Amygdala (tissue), 56 donors: Measurements from ENCODE around the gene CHN1.

ENCODE experiments used
- DNase-seq, 56 donors: peaks; one replicate each; lab custom pipeline; 2025; lab: John Stamatoyannopoulos, UW

CHN1 gene, protein sequence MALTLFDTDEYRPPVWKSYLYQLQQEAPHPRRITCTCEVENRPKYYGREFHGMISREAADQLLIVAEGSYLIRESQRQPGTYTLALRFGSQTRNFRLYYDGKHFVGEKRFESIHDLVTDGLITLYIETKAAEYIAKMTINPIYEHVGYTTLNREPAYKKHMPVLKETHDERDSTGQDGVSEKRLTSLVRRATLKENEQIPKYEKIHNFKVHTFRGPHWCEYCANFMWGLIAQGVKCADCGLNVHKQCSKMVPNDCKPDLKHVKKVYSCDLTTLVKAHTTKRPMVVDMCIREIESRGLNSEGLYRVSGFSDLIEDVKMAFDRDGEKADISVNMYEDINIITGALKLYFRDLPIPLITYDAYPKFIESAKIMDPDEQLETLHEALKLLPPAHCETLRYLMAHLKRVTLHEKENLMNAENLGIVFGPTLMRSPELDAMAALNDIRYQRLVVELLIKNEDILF

DNA sequence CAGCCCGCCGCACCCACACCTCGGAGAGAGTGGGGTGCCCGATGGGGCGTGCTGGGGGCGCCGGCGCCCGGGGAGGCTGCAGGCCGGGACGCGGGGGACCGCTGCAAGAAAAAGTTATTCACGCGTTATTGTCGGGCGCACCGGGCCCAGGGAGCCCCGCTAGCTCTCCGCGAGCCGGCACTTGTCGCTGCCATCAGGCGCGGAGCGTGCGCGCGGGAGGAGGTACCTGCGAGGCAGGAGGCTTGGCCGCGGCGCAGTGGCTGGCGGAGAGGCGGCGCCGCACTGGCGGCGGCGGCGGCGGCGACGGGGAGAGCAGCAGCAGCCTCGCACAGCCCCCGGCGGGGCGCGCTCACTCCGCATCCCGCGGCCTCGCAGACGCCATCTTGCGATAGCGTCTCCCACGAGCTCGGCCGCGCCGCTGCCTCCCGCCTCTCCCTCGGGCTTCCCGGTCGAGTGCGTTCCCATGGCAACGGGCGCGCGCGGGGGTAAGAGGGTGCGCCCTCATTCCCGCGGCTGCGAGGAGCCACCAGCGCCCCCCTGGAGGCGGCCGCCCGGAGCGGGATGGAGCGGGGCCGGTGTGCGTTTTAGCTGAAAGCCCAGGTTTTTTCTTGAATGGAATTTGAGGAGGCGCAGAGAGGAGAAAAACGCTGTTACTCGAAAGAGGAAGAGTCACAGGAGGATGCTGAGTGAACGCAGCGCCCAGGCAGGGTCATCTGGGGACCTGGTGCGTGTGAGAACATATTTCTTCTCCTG lies at the start of gene CHN1:
Gene CHN1 (minus strand): TSS at position 402 of the 753 bp plus-strand sequence. CDS start 469 bp downstream, outside the sequence.
- DNase-seq: peak in 54 of 56 donors; percentile 29 to 89 (median 69)

DNA sequence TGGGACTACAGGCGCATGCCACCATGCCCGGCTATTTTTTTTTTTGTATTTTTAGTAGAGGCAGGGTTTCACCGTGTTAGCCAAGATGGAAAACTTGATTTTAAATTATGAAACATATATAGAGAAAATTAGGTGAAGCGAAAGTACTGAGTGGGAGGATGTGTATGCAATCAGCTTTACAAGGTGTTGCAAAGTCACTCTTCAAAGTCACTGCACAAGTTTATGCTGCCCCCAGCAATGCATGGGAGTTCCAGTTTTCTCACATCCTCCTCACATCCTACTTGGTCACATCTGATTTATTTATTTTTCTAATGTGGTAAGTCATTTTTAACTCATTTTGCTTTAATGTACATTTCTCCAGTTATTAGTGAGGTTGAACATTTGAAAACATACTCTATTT lies 49.2 kb upstream of the CHN1 start:
- DNase-seq: no peak

DNA sequence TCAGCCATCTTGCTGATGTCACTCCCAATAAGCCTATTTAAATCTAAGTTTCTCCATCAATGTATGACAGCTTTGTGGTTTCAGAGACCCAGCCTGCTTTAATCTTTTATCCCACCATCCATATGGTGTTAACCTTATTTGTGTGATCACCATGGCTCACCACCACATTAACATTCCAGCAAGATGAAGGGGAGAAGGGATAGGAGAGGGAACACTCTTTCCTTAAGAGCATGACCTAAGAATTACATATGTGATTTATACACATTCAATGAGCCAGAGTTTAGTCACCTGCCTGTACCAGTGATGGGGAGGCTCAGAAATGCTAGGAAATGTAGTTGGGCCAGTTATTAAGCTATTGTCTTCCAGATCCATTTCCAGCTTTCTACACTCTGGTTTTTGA lies 44.5 kb upstream of the CHN1 start:
- no peak for DNase-seq

DNA sequence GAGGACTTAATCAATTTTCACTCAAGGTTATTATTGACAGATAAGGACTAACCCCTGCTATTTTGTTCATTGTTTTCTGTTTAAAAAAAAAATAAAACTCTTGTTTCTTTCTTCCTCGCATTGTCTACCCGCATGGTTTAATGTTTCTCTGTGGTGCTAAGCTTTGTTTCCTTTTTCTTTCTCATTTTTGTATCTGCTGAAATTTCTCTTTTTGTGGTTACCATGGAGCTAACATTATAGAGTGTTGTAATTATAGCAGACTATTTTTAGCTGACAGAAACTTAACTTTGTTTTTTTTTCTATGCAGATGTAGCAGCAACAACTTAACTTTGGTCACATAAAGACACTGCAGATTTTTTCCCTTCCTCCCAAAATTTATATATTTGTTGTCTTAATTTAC lies 43.1 kb upstream of the CHN1 start:
- DNase-seq: no peak

DNA sequence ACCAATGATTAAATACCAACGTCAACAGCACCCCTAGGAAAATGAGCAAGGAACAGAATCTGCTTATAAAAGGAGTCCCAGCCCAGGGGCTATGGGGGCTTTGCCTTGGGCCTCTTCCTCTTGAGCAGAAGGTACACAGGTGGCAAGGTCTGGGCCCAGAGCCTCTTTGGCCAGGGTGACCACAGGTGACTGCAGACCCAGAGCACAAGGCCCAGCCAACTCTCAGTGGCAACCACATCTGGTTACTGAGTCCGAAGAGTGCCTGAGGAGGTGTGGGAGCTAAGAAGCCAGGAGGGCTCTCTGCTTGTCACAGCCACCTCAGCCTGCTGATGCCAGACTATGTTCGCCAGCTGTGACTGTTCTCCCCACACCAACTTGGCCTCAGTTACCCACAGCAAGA lies 34.3 kb upstream of the CHN1 start:
- no peak for DNase-seq

DNA sequence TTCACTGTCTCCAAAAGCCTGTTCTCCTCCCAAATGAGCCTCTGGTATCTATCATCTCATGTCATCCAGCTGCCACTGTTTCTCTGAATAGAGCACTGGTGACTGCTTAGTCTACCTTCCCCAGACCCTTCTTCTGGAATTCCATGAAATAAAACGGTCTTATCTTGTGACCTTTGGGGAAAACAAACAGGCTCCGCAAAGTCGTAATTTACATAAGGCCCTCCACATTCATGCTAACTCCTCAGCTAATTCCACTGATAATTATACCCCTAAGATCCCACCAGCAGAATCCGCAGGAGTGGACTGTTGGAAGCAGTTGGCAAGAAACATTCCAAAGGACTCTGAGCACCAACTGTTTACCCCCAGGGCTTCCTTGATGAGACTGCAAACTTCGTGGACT lies 33.9 kb upstream of the CHN1 start:
- no peak for DNase-seq

DNA sequence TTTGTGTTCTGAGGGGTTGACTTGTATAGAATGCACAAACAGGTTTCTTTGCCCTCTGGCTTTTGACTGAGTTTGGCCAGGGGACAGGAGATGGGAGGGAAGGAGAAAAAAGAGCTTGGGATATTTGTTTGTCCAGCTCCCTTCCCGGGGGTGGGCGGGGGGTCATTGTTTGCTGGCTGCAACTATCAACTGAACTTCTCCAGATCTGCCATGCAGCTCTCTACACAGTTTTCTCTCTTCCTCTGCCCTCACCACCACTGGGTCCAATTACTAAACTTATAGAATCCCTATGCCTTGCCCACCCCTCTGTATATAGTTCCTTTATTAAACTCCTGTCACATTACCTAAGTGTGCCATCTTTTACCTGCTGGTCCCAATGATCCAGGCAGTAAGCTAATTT lies 32.8 kb upstream of the CHN1 start:
- DNase-seq: no peak

DNA sequence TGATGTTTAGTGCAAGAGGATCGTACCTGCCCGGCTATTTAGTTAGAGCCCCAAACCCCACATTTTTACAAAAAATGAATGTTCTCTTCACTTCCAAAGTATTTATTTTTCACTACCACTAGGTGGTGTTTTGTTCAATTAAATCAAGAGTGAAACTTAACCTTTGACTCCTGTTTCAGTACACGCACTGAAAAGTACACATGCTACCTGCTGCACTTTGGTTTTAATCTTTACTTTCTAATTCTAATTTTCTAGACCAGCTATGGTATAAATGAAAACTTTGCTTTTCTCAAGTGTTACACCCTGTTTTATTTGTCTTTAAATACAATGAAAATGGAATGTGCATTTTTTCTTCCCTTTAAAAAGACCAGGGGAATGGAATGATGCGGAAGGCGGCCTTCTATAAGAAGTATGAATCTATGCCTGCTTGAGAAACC lies 31.4 kb upstream of the CHN1 start:
- DNase-seq: no peak

DNA sequence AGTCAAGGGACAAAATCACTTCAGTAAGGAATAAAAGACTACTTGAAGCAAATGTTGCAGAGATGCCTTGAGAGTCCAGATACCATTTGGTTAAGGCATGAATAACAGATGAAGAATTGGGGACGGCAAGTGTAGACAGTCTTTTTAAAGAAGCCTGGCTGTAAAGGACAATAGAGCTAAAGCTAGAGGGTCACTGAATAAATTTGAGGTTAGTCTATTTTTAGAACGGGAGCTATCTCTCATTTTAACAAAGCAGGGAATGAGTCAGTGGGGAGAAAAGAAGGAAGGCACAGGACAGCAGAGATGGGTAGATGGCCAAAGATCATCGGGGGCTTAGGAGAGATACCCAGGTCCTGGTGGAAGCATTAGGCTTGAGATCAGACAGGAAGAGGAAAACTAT lies 30.6 kb upstream of the CHN1 start:
- no peak for DNase-seq

DNA sequence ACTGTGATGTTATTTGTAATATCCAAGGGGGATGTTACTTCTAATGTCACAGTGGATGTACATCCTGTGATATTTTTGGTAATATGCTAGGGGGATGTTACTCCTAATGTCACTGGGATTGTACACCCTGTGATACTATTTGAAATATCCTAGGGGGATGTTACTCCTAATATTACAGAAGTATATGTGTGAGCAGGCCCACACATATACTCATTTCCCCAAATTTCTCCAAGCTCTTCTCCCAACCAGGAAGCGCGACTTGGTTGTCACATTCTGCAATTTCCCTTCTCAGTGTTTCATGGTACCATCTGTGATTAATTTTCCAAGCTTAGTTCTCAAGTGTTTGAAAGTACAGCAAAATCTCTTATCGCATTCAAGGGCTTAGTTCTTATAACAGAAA lies 29.5 kb upstream of the CHN1 start:
- DNase-seq: no peak

DNA sequence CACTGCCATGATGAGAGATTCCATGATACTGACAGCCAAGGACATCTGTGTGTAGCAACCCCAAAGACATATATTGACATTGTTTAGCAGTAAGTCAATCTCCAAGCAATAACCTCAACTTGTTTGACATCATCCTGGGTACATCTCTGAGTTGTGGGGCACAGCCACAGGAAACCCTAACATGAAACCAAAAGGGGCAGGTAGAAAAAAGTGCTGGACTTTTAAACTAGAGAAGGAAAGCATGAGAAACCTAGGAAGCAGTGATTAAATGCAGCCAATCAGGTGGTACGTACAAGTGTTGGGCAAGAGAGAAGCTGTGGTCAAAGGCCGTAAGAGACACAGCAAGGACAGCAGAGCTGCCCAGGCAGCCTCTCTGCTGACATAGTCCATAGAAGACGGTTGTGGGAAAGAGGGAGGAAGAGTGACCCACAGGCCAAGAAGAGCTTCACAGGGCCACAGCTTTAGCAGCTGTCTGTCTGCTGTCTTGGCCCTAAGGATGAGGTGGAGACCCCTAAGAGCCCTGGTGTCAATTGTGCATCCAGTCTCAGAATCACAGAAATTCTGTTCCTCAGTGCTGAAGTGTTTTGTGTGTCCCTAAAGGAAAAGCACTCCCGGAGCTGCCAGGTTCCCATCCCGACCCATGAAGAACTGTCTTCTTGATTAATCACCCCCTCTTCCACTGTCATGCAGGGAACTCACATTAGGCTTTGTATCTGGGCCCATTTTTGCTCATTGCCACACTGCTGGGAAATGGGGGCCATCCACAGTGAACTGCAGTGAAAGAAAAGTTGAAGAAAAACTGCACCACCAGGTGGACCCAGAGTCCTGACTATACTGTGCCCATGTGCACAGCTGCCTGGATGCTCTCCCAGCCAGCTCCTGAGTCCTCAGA lies 25.4 kb upstream of the CHN1 start:
- DNase-seq: peak in 9 of 56 donors; percentile 0 to 38 (median 6)

DNA sequence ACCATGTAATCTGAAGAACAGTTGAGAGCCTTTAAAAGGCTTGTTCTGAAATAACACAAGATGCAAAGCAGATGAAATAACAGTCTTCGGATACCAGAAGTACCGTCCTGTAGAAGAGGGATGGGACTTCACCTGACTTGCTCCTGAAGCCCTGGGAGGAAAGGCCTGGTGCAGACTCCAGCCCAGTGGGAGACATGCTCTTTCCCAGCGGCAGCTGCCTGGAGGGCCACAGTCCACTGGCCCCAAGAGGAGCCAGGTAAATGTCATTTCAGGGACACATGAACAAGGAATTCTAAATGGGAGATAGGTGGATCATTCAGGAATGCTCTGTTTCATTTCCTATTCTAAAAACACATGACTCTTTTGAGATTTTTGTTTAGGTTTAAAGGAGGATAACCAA lies 22.6 kb upstream of the CHN1 start:
- DNase-seq: no peak

DNA sequence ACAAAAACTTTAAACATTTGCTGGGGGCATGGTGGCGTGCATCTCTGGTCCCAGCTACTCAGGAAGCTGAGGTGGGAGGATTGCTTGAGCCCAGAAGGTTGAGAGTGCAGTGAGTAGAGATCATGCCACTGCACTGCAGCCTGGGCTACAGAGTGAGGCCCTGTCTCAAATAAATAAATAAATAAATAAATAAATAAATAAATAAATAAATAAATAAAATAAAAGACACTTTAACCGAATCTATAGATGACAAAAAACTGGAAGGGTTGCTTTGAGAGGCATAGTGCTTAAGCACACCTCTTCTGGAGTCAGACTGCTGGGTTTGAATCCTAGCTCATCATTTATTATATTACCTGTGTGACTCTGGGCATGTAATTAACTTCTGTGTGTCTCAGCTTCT lies 21.2 kb upstream of the CHN1 start:
- DNase-seq: no peak

DNA sequence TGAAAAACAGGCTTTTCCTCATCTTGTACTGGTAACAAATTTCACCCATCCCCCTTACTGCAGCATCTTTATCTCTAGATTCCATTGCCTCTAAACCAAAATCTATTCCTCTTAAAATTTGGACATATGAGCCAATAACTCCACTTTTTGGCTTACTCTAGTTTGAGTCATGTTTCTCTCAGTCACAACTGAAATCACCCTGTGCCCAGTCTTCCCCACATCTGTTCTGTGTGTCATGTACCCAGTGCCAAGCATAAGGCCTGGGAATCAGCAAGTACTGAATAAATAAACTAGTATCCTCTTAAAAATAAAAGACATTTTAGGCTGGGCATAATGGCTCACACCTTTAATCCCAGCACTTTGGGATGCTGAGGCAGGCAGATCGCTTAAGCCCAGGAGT lies 20.8 kb upstream of the CHN1 start:
- DNase-seq: no peak

DNA sequence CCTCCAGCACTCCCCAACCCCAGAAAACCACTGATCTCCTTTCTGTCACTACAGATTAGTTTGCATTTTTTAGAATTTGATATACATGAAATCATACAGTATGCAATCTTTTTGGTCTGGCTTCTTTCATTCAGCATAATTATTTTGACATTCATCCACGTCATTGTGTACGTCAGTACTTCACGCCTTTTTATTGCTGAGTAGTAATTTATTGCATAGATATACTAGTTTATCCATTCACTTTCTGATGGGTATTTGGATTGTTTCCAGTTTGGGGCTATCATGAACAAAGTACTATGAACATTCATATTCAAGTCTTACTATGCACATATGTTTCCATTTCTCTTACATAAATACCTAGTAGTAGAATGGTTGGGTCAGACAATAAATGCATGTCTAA lies 20.1 kb upstream of the CHN1 start:
- DNase-seq: no peak

DNA sequence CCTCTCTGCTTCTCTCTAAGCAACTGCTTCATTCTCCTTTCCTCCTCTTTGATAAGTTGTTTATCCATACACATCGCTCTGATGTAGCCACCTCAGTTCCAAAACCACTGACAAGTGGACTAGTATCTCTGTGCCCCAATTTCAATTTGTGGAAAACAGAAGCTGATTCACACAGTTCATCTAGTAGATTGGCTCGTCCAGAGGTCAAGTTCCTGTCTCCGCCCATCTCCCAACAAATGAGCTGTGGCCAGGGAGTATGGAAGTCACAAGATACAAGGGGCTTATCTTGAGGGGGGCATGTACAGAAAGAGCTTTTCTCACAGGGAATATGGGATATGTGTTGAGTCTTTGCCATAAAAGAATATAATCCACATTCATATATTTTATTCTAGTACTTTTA lies 17.7 kb upstream of the CHN1 start:
- DNase-seq: no peak

DNA sequence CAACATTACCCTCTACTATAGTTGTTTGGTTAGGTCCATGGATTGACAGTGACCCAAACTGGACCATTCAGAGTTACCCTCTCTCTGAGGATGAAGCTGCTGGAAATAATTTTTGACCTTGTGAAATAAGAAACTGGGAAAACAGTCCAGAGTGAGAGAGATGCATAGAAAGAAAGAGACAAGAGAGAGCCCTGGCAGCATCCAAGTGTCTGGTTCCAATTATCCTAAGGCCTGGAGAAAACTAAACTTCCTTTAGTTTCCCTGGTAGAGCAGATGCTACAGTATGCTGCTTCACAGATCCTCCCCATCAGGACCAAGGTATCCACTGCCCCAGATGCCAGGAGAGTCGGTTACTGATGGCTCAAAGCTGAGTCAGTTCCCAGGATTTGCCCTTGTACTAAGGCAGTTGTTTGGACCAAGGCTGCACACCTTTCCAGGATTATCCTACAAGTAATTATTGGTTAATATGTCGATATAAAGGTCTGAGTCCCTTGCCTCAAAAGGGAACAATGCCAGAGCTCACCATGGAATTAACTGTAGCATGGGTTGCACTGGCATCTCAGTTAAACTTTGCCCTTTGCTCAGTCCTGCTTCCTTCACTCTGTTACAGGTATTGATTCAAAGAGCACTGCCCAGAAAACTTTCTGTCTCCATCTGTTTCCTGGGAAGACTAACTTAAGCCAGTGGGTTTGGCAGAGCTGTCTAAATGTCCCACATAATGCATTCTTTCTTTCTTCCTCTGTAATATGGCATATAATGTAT lies 14.6 kb upstream of the CHN1 start:
- no peak for DNase-seq

DNA sequence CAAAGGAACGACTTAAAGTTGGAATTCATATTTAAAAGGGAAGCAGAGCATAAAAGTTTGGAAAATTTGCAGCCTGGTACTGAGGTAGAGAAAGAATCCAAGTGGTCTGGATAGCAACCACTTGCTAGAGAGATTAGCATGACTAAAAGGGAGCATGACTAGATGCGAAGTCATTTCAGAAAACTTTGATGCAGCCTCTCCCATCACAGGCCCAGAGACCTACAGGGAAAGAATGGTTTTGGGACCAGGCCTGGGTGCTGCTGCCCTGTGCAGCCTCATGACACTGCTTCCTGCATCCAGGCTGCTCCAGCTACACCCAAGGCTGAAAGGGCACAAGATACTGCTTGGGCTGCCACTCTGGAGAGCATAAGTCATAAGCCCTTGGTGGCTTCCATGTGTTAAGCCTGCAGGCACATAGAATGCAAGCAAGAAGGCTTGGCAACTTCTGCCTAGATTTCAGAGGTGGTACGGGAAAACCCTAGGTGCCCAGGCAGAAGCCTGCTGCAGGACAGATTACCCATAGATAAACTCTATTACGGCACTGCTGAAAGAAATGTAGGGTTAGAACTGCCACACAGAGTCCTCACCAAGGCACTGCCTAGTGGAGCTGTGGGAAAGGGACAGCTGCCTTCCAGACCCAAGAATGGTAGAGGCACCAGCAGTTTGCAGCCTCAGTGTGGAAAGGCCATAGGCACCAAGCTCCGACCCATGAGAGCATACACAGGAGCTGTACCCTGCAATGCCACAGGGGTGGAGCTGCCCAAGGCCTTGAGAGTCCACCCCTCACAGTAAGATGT lies 12.6 kb upstream of the CHN1 start:
- no peak for DNase-seq

DNA sequence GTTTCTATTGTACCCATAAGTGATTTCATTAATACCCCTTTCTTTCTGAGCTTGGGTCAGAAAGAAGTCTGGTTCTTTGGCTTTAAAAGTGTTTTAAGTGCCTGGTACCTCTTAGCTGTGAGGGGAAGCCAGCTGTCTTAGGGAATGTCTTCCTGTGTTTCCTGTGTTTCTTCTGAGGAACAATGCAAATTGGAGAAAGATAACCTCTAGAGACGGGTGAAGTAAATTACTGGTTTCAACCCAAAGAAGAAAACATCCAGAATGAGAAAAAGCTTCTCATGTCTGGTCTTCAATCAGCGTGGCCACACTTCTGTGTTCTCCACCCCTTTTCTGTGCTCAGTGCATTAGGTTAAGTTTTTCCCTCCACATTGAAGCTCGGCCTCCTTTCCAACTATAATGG lies 10.2 kb upstream of the CHN1 start:
- DNase-seq: no peak
